GM18873 (cell line): Measurements from ENCODE around the gene MSANTD3.
"Not testable (repeated sequence)": the region's sequence is repeated elsewhere in the genome, so short reads cannot be mapped to it uniquely, and the experiment has no call there.

Source experiments
- ATAC-seq: cut with Tn5 transposase; IDR thresholded peaks from one replicate; pipeline ENCODE4 v1.9.1; 2021; ENCODE audit warnings: mild to moderate bottlenecking, moderate library complexity, moderate number of reproducible peaks; ENCODE audit not compliant: unreplicated experiment, low FRiP score

Gene MSANTD3, protein sequence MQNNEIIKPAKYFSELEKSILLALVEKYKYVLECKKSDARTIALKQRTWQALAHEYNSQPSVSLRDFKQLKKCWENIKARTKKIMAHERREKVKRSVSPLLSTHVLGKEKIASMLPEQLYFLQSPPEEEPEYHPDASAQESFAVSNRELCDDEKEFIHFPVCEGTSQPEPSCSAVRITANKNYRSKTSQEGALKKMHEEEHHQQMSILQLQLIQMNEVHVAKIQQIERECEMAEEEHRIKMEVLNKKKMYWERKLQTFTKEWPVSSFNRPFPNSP

DNA sequence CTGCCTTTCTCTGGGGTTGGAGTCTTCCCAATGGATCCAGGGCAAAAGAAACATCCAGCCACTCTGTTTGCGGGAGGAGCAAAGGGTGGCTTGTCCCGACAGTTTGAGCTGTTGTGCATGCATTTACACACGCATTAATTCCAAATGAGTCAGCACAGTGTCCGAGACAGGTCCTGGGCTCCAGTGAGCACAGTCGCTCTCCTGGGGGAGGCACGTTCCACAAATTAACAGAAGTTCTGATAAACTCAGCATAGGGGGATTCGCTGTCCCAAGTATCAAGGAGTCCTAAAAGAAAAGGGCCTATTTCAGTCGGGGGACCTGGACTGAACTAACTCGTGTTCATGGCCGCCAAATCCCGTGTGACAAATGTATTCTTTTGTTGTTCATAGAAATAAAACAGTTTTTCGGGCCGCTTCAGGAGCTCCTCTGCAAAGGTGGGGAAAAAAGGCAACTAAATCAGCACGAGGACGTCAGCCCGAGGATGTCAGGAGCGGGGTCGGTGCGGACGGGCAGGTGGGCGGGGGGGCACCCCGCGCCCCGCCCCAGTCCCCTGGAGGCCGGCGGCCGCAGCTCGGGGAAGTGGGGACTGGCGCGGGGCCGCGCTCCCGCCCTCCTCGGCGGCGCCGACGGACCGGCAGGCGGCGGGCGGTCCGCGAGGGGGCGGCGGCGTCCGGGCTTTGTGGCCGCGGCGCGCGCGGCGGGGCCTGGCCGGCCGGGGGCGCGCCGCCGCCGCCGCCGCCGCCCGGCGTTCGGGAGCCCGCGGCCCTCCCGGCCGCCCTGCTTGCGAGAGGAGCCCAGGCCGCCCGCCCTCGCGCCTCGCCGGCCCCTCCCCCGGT, at the start of gene MSANTD3:
TSS of gene MSANTD3 (plus strand) at position 614 of the 836 bp plus-strand sequence. CDS start 14,796 bp downstream, outside the sequence.
- ATAC-seq, result no peak

DNA sequence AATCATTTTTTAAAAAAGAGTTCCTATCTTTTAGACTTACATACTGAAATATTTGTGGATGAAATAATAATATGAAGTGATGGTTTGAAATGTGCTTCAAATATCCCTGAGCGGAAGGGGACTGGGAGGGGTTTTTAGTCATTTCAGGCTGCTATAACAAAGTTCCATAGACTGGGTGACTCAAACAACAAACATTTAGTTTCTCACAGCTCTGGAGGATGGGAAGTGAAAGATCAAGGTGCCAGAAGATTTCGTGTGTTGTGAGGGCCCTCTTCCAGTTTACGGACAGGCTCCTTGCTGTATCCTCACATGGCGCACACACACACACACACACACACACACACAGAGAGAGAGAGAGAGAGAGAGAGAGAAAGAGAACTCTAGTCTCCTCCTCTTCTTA, 47.1 kb upstream of the MSANTD3 start:
- no peak for ATAC-seq

DNA sequence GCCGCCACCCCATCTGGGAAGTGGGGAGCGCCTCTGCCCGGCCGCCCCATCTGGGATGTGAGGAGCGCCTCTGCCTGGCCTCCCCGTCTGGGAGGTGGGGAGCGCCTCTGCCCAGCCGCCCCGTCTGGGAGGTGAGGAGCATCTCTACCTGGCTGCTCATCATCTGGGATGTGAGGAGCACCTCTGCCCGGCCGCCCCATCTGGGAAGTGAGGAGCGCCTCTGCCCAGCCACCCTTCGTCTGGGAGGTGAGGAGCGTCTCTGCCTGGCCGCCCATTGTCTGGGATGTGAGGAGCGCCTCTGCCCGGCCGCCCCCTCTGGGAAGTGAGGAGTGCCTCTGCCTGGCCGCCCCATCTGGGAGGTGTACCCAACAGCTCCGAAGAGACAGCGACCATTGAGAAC, 34.0 kb upstream of the MSANTD3 start:
- ATAC-seq, result not testable (repeated sequence)

DNA sequence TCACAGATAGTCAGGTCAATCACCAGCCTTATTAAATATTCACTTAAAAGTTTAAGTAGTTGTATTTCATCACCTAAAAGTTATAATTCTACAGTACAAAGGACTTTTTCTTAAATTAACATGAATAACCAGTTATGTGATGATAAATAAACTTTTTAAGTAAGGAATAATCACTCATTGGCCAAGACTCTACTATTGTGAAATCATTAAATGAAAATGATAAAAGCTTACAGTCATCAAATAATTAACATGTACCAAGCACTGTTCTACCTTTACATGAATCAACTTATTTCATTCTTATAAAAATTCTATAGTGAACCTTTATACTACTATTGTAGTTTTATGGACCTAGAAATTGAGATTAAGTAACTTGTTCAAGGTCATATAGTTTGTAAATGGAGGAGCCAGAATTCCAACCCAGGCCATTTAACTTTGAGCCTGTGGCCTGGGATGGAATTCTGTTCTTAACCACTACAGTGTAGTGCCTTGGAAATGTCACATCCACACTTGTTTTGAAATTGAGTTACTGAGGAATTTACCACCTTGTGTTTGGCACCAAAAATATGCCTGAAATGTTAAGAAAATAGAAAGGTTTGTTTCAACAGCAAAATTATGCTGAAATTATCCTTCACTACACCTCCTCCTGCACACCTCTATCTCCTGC, 32.8 kb upstream of the MSANTD3 start:
- no peak for ATAC-seq

DNA sequence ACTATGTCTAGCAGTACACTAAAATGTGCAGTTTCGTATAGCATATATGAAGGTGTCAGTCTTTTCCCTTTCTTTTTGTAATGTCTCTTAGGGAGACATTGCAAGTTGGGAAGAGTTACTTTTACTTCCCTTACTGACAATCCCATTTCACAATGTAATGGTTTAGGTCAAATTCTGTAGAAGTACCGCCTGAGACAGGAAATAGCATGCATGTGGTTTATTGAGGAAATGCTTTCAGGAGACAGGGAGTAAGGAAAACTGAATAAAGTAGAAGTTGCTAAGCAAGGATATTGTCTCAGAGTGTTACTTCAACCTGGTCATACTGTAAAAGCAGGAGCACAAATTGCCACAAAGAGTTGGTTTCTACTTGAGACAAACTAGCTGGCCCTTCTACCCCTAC, 32.1 kb upstream of the MSANTD3 start:
- ATAC-seq, result no peak

DNA sequence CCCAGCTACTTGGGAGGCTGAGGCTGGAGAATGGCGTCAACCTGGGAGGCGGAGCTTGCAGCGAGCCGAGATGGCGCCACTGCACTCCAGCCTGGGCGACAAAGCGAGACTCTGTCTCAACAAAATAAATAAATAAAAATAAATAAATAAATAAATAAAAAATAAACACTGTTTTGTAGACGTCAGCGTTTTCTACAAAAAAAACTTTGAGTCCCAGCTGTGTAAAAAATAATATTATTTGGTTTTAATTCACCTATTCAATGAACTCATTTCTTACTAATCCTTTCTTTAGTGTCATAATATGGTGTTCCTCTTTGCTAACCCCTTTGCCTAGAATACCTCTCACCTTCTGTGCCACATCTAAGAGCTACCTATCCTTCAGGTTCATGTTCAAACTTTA, 30.2 kb upstream of the MSANTD3 start:
- ATAC-seq, result no peak

DNA sequence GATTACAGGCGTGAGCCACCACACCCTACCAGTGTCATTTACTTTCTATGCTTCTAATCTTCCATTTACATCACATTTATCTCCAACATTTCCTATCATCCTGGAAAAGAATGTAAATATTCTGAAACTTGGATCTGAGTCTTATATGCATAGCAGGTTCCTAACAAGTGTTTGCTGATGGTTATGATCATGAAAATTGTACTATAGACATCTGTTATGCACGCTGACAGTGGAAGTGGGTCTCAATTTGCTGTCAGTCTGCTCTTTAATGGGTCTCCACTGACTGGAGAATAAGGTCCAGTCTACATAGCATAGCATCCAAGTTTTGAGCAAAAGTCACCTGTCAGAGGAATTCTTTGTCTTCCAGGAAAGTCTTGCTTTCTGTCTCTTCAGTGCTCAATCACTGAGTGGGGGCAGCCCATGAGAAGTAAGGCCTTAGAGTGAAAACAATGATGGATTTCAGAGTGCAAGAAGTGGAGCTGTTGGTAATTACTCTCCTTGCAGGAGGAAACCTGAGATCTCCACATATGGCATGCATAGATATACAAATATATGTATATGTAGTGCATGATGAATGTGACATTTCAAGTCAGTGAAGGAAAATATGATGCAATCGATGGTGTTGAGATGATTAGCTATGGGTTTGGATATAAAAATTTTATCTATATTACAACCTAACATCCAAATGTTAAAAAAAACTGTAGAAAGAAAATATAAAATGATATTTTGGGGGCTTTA, 29.2 kb upstream of the MSANTD3 start:
- no peak for ATAC-seq

DNA sequence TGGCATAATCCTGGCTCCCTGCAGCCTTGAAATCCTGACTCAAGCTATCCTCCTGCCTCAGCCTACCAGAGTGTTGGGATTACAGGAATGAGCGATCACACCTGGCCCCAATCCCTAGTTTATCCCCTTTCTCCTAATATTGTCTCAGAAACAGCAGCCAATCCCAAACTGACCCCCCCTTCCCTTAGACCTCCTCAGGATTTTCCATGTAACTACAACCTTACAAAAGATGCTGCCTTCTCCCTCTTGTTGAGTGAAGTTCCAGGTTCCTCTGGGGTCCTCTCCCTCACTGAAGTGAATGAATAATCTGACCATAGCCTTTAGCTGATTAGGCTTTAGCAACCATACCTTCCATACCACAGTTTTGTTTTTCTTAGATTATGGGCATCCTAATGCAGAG, 25.9 kb upstream of the MSANTD3 start:
- ATAC-seq, result no peak

DNA sequence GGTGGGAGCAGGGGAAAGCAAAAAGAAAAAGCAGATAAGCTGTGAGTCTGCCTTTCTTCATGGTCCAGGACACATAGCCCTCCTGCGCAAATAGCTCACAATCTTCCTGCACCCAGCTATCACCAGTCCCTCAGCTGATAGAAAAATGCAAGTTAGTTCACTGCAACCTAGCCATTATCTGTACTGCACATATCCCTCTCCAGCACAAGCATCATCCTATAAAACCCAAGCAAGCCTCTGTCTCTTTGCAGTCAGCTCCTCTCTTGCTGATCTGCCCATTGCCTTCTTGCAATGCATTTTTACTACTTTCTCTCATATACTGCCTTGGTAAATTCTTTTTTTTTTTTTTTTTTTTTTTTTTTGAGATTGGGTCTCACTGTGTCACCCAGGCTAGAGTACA, 20.0 kb upstream of the MSANTD3 start:
- no peak for ATAC-seq

DNA sequence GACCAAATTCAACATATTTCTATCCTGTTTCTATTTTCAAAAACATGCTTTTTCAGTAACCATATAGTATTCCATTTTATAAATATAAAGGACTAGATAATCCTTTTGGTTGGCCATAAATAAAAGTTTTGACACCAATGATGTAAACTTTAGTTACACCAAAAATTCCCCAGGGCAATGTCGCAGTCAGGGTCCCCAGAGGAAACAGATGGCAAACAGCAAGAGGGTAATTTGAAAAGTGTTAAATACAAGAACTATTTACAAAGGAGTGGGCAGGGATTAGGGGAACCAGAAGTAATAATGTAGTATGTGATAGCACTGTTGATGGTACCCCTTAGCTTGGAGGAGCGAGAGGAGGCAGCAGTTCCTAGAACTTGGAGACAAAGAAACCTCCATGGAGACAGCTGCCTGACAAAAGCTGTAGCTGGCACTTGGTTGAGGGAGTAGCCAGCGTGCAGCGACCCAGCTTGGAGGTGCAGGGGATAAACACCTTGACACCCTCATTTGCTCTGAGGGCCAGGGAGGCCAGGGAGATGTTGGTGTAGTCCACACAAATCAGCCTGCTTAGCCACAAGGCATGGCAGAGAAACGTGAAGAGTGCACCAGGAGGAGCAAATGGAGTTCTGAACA, 18.3 kb upstream of the MSANTD3 start:
- no peak for ATAC-seq

DNA sequence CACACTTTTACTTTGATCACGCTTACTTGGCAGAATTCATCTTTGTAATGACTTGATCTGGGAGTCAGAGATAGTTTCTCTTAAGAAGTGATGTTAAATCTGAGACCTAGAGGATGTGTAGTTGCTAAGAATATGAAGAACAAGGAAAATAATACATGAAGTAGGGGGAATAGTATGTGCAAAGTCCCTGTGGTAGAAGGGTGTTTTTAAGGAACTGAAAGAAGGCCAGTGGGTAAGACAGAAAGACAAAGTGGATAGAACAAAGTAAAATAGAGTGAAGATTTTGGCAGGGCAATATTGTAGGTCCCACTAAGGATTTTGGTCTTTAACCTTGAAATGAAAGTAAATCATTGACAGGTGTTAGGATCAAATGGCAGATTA, 17.8 kb upstream of the MSANTD3 start:
- no peak for ATAC-seq

DNA sequence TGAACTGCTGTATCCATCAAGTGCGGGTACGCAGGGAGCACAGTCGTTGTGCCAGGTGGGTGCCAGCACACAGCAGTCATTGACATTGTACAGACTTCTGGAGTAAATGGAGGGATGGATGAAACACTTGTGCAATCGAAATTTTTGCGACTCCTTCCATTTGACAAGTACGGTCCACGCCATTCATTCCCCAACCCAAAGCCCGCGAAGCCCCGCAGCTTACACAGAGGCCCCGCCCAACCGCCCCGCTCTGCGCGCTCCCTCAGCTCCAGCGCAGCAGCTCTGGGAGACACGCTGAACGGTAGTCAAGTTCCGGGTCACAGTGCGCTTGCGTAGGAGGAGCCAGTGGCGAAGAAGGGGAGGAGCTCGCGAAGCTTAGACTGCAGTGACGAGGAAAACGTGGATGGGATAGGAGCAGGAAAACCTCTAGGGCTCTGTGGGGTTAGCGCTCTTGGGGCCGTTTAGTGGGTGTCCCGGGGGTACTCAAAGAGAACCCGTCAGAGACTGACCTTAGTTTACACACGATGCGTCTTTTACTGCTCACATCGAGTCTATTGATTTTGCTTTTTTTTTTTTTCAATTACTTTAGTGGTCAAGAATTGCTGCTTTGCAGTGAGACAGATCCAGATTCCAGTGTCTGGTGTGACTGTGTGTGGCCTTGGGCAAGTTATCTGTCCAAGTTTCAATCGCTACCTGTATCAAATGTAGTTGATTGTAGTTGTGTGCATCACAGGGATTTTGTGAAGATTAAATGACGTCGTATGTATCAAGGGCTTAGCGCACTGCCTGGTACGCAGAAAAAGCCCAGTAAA, 15.3 kb upstream of the MSANTD3 start:
- peak; percentile 98 for ATAC-seq

DNA sequence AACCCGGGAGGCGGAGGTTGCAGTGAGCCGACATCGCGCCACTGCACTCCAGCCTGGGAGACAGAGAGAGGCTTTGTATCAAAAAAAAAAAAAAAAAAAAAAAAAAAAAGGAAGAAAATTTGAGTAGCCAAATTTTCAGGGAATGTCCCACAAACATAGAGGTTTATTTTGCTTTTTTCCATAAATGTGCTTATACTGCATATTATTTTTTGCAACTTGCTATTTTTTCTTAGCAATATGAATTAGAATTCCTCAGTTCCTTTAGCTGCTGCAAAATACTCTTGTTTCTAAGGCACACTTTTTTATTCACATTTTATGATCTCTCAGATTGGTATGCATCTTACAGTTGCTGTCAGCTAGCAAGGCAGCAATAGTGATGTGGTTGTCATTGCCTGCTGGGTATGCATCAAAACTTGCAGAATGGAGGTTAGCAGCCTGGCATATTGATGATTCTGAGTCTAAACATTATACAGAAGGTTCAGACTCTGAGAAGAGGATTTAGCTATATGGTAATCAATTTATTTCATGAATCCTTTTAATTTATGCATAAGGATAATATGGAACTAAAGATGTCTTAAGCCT, 13.0 kb upstream of the MSANTD3 start:
- ATAC-seq, result no peak

DNA sequence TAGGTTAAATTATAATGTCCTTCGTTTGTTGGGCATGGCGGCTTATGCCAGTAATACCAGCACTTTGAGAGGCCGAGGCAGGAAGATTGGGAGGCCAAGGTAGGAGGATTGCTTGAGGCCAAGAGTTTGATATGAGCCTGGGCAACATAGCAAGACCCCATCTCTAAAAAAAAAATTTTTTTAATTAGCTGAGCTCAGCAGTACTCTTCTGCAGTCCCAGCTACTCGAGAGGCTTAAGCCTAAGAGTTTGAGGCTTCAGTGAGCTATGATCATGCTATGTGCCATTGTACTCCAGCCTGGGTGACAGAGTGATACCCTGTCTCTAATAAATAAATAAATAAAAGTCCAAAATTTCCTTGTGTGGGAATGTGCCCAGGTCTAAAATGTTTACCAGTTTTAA, 9.1 kb upstream of the MSANTD3 start:
- ATAC-seq, result no peak

DNA sequence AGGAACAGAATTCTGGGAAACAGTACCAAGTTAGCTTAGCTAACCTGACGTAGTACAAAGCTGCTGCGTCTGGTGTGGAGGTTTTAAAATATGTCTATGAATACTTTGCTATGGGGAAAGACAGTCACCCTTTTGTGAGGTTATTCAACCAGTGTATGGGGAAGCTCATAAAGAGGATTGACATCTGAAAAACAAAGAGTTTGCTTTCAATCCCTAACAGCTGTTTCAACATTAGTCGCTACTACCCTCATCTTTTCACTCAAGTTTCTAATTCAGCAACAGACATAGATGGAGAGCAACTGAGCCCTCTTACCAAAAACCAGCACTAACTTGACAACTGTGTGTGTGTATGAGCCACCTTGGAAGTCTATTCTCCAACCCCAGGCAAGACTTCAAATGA, 7.8 kb upstream of the MSANTD3 start:
- ATAC-seq, result no peak

DNA sequence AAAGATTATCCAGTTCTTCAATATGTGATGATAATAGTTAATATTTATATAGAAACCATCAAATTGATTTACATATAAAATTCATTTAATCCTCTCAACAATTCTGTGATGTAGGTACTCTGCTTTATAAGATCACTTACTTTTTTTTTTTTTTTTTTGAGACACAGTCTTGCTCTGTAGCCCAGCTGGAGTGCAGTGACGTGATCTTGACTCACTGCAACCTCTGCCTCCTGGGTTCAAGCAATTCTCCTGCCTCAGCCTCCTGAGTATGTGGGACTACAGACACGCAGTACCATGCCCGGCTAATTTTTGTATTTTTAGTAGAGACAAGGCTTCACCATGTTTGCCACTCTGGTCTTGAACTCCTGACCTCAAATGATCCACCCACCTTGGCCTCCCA, 5.8 kb upstream of the MSANTD3 start:
- ATAC-seq, result not testable (repeated sequence)

DNA sequence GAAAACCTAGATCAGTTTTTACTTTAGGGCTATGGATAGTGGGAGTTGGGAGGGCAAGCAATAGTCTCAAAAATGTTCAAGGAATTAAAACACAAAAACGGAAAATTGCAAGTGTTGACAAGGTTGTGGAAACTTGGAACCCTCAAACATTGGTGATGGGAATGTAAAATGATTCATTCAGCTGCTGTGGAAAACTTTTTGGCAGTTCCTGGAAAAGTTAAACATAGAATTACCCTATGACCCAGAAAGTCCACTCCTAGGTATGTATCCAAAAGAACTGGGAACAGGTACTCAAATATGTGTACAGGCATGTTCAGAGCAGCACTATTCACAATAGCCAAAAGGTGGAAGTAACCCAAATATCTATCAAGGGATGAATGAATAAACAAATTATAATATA, 1.2 kb upstream of the MSANTD3 start:
- ATAC-seq, result no peak

DNA sequence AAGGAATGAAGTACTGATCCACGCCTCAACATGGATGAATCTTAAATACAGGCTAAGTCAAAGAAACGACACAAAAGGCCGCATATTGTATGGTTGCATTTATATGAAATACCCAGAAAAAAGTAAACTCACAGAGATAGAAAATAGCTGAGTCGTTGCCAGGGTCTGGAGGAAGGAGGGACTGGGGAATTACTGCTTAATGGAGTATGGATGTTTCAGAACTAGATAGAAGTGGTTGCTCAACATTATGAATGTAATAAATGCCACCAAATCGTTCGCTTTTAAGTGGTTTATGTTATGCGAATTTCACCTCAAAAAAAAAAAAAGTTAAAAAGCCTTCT, 784 bp upstream of the MSANTD3 start:
- ATAC-seq, result no peak
